HepG2 (cell line): Measurements from ENCODE around the gene PPM1H. TPM values are rescaled to one million over a fixed set of nuclear protein-coding genes. Genes with fewer than 3 reads are reported as not detected.

ENCODE experiments used
- ARNT2 ChIP-seq: sonication (generic); formaldehyde crosslinking; IDR thresholded peaks from 2 replicates; pipeline ENCODE4 v1.8.0; 2022; ENCODE audit warnings: mild to moderate bottlenecking, low read depth, missing genetic modification reagents, moderate library complexity
- FOXO1 ChIP-seq: sonication (generic); formaldehyde crosslinking; IDR thresholded peaks from 2 replicates; pipeline ENCODE4 v1.4.0; 2020; ENCODE audit warnings: missing genetic modification reagents
- NFIB ChIP-seq: sonication (generic); formaldehyde crosslinking; IDR thresholded peaks from 2 replicates; pipeline ENCODE4 v1.9.0; 2021; ENCODE audit warnings: missing genetic modification reagents, mild to moderate bottlenecking, borderline replicate concordance
- PTBP1 ChIP-seq: fragments of 200-400 bp; formaldehyde crosslinking; IDR thresholded peaks from 2 replicates; pipeline ENCODE4 v1.6.1; 2018; ENCODE audit warnings: low read length, low read depth; ENCODE audit not compliant: poor library complexity, severe bottlenecking
- RARG ChIP-seq: sonication (generic); formaldehyde crosslinking; IDR thresholded peaks from 2 replicates; pipeline ENCODE4 v1.4.0; 2020; ENCODE audit warnings: low read depth, mild to moderate bottlenecking, missing genetic modification reagents
- SALL2 ChIP-seq: sonication (generic); formaldehyde crosslinking; IDR thresholded peaks from 2 replicates; pipeline ENCODE4 v1.8.1; 2023; ENCODE audit warnings: mild to moderate bottlenecking, missing genetic modification reagents, inconsistent platforms
- SRY ChIP-seq: sonication (generic); formaldehyde crosslinking; IDR thresholded peaks from 2 replicates; pipeline ENCODE4 v1.8.0; 2022; ENCODE audit warnings: mild to moderate bottlenecking, missing genetic modification reagents
- ZNF136 ChIP-seq: sonication (generic); formaldehyde crosslinking; IDR thresholded peaks from 2 replicates; pipeline ENCODE4 v1.8.1; 2022; ENCODE audit warnings: low read depth, mild to moderate bottlenecking, moderate library complexity, missing genetic modification reagents
- ZNF20 ChIP-seq: sonication (generic); formaldehyde crosslinking; IDR thresholded peaks from 2 replicates; pipeline ENCODE4 v1.4.0; 2020; ENCODE audit warnings: mild to moderate bottlenecking, moderate library complexity, missing genetic modification reagents
- ZNF441 ChIP-seq: sonication (generic); formaldehyde crosslinking; IDR thresholded peaks from 2 replicates; pipeline ENCODE4 v1.7.0; 2021; ENCODE audit warnings: missing genetic modification reagents, borderline replicate concordance
- ZNF572 ChIP-seq: sonication (generic); formaldehyde crosslinking; IDR thresholded peaks from 2 replicates; pipeline ENCODE4 v1.5.1; 2020; ENCODE audit warnings: mild to moderate bottlenecking, missing genetic modification reagents
- ZNF883 ChIP-seq: sonication (generic); formaldehyde crosslinking; IDR thresholded peaks from 2 replicates; pipeline ENCODE4 v1.5.1; 2020; ENCODE audit warnings: mild to moderate bottlenecking, missing genetic modification reagents; ENCODE audit errors: not compliant biosample characterization
- polyA plus RNA-seq, 8 experiments: library from polyadenylated mRNA; depleted of rRNA in 3 of 8; stranded (reverse) in 7 of 8; unstranded in 1 of 8; fragments of >200 nt; fragmentation: Illumina TruSeq in 4 of 8; extraction: Trizol in 4 of 8; gene quantifications; 2 replicates each; pipeline versions ENCODE4 v1.2.1 to v1.2.3, GENCODE V29; 2011 to 2016; ENCODE audit warnings: low read depth in 4 of 8, missing spikeins in 1 of 8, mixed read lengths in 1 of 8; ENCODE audit not compliant: insufficient read depth in 1 of 8
- total RNA-seq, 5 experiments: library from RNA; depleted of rRNA; stranded (reverse); fragments of >200 nt; fragmentation: Illumina TruSeq; extraction: Trizol; gene quantifications; 2 replicates each; pipeline ENCODE4 v1.2.3, GENCODE V29; 2016; ENCODE audit warnings: low read depth in 1 of 5
- TF ChIP-seq, protein P1 (sequence below): sonication (generic); formaldehyde crosslinking; IDR thresholded peaks from 2 replicates; pipeline ENCODE4 v1.5.1; 2020; ENCODE audit warnings: missing genetic modification reagents, mild to moderate bottlenecking, borderline replicate concordance
- TF ChIP-seq, protein P2 (sequence below): sonication (generic); formaldehyde crosslinking; IDR thresholded peaks from 2 replicates; pipeline ENCODE4 v1.5.0; 2020; ENCODE audit warnings: mild to moderate bottlenecking, missing genetic modification reagents
- TF ChIP-seq, protein P3 (sequence below): sonication (generic); formaldehyde crosslinking; IDR thresholded peaks from 2 replicates; pipeline ENCODE4 v1.8.0; 2022; ENCODE audit warnings: missing genetic modification reagents, mild to moderate bottlenecking, borderline replicate concordance
- TF ChIP-seq, protein P4 (sequence below): sonication (generic); formaldehyde crosslinking; IDR thresholded peaks from 2 replicates; pipeline ENCODE4 v1.4.0; 2020; ENCODE audit warnings: mild to moderate bottlenecking, missing genetic modification reagents, borderline replicate concordance
- TF ChIP-seq, protein P5 (sequence below): sonication (generic); formaldehyde crosslinking; IDR thresholded peaks from 2 replicates; pipeline ENCODE4 v1.8.1; 2023; ENCODE audit warnings: mild to moderate bottlenecking, moderate library complexity, missing genetic modification reagents

The PPM1H gene
- total and polyA plus RNA-seq, 2 of the 13 experiments (the other 11 are each of a cell fraction or from before 2014, with no cell fraction given) = 29.1 to 38.1 TPM

DNA sequence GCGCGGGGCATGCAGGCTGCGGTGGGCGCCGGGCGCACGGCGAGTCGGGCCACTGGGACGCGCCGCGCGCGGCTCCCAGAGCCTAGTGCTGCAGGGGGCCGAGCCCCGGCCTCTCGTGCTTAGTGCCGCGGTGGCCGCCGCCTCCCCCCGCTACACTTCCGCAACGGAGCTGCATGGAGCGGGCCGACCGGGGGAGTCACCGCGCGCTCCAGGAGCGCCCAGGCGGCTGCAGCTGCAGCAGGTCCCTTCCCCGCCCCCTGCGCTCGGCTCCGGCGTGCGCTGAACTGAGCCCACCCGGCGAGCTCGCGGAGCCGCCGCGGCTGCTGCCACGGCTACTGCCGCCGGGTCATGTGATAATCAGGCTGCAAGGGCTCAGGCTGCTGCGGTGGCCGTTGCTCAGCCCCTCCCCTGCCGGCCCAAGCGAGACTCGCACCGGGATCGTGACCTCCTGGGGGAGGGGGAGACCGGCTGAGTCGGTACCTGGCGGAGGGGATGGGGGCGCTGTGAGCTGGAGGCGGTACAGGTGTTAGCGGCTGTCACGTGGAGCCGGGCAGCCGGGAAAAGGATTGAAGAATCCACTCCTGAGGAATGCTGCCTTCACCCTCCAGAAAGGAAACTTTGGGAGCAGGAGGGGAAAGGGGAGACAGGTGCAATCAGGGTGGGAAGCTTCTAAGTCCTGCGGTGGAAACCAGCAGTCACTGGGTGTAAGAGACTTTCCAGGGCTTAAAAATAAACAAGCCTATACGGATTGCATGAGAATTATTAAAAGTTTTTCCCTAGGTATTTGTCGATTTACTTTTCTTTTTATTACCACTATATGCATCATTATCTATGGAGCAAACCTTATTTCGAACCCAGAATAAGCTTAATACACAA, at the start of gene PPM1H (continued):
- TF ChIP-seq, protein P1, sequence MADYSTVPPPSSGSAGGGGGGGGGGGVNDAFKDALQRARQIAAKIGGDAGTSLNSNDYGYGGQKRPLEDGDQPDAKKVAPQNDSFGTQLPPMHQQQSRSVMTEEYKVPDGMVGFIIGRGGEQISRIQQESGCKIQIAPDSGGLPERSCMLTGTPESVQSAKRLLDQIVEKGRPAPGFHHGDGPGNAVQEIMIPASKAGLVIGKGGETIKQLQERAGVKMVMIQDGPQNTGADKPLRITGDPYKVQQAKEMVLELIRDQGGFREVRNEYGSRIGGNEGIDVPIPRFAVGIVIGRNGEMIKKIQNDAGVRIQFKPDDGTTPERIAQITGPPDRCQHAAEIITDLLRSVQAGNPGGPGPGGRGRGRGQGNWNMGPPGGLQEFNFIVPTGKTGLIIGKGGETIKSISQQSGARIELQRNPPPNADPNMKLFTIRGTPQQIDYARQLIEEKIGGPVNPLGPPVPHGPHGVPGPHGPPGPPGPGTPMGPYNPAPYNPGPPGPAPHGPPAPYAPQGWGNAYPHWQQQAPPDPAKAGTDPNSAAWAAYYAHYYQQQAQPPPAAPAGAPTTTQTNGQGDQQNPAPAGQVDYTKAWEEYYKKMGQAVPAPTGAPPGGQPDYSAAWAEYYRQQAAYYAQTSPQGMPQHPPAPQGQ (CRISPR knock-in tag) = no peak; the same call in 1 of the 2 replicates
- TF ChIP-seq RARG (CRISPR knock-in tag) (no peak), ZNF20 (no peak), NFIB (CRISPR knock-in tag) (no peak), ZNF441 (CRISPR knock-in tag) (0 out of 2 replicates have a peak, but pooled peaks have one; percentile 41), ARNT2 (CRISPR knock-in tag) (peak; percentile 83), SALL2 (CRISPR knock-in tag) (no peak), PTBP1 (peak; percentile 82), SRY (CRISPR knock-in tag) (no peak), FOXO1 (CRISPR knock-in tag) (peak; percentile 78), ZNF572 (no peak), ZNF136 (no peak), ZNF883 (CRISPR knock-in tag) (peak; percentile 72)
- TF ChIP-seq, protein P2, sequence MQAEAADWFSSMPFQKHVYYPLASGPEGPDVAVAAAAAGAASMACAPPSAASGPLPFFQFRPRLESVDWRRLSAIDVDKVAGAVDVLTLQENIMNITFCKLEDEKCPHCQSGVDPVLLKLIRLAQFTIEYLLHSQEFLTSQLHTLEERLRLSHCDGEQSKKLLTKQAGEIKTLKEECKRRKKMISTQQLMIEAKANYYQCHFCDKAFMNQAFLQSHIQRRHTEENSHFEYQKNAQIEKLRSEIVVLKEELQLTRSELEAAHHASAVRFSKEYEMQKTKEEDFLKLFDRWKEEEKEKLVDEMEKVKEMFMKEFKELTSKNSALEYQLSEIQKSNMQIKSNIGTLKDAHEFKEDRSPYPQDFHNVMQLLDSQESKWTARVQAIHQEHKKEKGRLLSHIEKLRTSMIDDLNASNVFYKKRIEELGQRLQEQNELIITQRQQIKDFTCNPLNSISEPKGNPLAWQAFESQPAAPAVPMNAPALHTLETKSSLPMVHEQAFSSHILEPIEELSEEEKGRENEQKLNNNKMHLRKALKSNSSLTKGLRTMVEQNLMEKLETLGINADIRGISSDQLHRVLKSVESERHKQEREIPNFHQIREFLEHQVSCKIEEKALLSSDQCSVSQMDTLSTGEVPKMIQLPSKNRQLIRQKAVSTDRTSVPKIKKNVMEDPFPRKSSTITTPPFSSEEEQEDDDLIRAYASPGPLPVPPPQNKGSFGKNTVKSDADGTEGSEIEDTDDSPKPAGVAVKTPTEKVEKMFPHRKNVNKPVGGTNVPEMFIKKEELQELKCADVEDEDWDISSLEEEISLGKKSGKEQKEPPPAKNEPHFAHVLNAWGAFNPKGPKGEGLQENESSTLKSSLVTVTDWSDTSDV (CRISPR knock-in tag) = no peak; the same call in 1 of the 2 replicates
- TF ChIP-seq, protein P3, sequence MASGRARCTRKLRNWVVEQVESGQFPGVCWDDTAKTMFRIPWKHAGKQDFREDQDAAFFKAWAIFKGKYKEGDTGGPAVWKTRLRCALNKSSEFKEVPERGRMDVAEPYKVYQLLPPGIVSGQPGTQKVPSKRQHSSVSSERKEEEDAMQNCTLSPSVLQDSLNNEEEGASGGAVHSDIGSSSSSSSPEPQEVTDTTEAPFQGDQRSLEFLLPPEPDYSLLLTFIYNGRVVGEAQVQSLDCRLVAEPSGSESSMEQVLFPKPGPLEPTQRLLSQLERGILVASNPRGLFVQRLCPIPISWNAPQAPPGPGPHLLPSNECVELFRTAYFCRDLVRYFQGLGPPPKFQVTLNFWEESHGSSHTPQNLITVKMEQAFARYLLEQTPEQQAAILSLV (CRISPR knock-in tag) = peak; percentile 86; the same call in 1 of the 2 replicates
- TF ChIP-seq, protein P4, sequence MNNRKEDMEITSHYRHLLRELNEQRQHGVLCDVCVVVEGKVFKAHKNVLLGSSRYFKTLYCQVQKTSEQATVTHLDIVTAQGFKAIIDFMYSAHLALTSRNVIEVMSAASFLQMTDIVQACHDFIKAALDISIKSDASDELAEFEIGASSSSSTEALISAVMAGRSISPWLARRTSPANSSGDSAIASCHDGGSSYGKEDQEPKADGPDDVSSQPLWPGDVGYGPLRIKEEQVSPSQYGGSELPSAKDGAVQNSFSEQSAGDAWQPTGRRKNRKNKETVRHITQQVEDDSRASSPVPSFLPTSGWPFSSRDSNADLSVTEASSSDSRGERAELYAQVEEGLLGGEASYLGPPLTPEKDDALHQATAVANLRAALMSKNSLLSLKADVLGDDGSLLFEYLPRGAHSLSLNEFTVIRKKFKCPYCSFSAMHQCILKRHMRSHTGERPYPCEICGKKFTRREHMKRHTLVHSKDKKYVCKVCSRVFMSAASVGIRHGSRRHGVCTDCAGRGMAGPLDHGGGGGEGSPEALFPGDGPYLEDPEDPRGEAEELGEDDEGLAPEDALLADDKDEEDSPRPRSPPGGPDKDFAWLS (CRISPR knock-in tag) = no peak
- TF ChIP-seq, protein P5, sequence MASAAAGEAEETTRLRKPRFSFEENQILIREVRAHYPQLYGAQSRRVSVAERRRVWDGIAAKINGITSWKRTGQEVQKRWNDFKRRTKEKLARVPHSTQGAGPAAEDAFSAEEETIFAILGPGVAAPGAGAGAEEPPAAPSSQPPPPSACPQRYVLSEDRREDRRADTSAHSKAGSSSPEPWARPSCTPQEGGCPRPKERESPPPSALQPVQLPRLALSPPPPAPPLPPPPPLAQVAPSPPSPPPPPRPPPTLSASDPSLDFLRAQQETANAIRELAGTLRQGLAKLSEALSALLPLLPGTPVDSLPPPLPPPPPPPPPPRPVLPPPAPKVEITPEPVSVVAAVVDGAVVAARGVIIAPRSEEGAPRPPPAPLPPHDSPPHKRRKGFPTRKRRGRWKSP = no peak; the same call in 1 of the 2 replicates
